ENCODE measurements around the gene DDX49. TPM values are rescaled to one million over a fixed set of nuclear protein-coding genes. Genes with fewer than 3 reads are reported as not detected.

The DDX49 gene
- total and polyA plus RNA-seq, 2 of the 4 experiments (the other 2 are of a cell fraction), result 50.9 to 52.1 TPM

GRCh38 chr19:18920400-18920799 lies 885 bp downstream of the DDX49 start:
- BruUV-seq (replicated peaks), result no TSS peak
- Histone ChIP-seq H2BK5ac (ENCODE audit: low read depth, low read length, poor library complexity, severe bottlenecking) (peak overlapping the region; percentile 24), H3K79me1 (ENCODE audit: low read depth in 1 of 2, low read length in 2 of 2) (peaks cover 25 to 48% of the 10 kb centered on the region in 2 experiments), H2BK15ac (ENCODE audit: low read depth, low read length) (no peak overlapping the region), H3K4me3 (ENCODE audit: insufficient read depth, low read depth, low read length) (peak overlapping the region; percentile 72), H4K8ac (ENCODE audit: low read depth in 2 of 2, low read length in 2 of 2) (peak overlapping the region; percentile 73 to 94; a peak in 2 of 4 replicates), H3K36me3 (ENCODE audit: control insufficient read depth, insufficient read depth, low read length) (peaks cover 32% of the 10 kb centered on the region), H3K9me1 (ENCODE audit: insufficient read depth, low read length) (peaks cover 7% of the 10 kb centered on the region), H3K23ac (ENCODE audit: low read depth, low read length) (peak overlapping the region; percentile 51), H3K4ac (ENCODE audit: low read depth, low read length) (peak overlapping the region; percentile 75; the same call in 1 of the 2 replicates), H2BK20ac (ENCODE audit: low read depth, low read length) (no peak overlapping the region), H2AK5ac (ENCODE audit: low read depth, low read length) (peak overlapping the region; percentile 78), H3K9me3 (ENCODE audit: control insufficient read depth, insufficient read depth, low read length) (no peaks in the 10 kb centered on the region), H3K18ac (ENCODE audit: low read depth, low read length) (no peak overlapping the region), H3K4me2 (ENCODE audit: low read depth, low read length) (peak overlapping the region; percentile 78), H4K91ac (ENCODE audit: insufficient read depth, low read depth, low read length) (peak overlapping the region; percentile 6; the same call in 1 of the 2 replicates), H3K4me1 (ENCODE audit: control insufficient read depth, insufficient read depth, low read length) (peaks cover 5% of the 10 kb centered on the region), H4K20me1 (ENCODE audit: insufficient read depth, low read length) (peaks cover 26% of the 10 kb centered on the region), H2BK120ac (ENCODE audit: low read depth, low read length) (no peak overlapping the region), H4K5ac (ENCODE audit: low read depth, low read length) (no peak overlapping the region), H3K56ac (ENCODE audit: extremely low read depth, insufficient read depth, low read length) (peak overlapping the region; percentile 28; the same call in 1 of the 2 replicates), H2AK9ac (replicated peaks; ENCODE audit: low read depth, low read length, poor library complexity) (peak overlapping the region; percentile 96), H3K14ac (replicated peaks; ENCODE audit: low read depth, low read length) (peak overlapping the region; percentile 65; the same call in 1 of the 2 replicates), H3K27me3 (ENCODE audit: control insufficient read depth, insufficient read depth, low read length) (no peaks in the 10 kb centered on the region), H3K27ac (ENCODE audit: insufficient read depth, low read length) (0 out of 2 replicates have a peak overlapping the region, but pooled peaks have one; percentile 4), H3K9ac (ENCODE audit: low read depth, low read length) (peak overlapping the region; percentile 78), H2AFZ (replicated peaks; ENCODE audit: low read length, poor library complexity) (no peak overlapping the region)
- ATAC-seq (ENCODE audit: low read depth), result no peak
- TF ChIP-seq BHLHE40 (IDR thresholded peaks at IDR 0.05; ENCODE audit: low read depth, low read length) (no peak), CTCF (conservative IDR thresholded peaks at IDR 0.05; ENCODE audit: low read depth, low read length) (no peak), MAZ (IDR thresholded peaks at IDR 0.05; ENCODE audit: borderline replicate concordance, low read depth, low read length) (no peak), USF2 (IDR thresholded peaks at IDR 0.05; ENCODE audit: low read depth, low read length) (no peak), FOS (IDR thresholded peaks at IDR 0.05; ENCODE audit: low read depth, low read length) (no peak), POLR2A (IDR thresholded peaks at IDR 0.05; ENCODE audit: low read depth, low read length) (no peak), NFE2L2 (IDR thresholded peaks at IDR 0.05; ENCODE audit: low read depth, low read length) (no peak), MAFK (IDR thresholded peaks at IDR 0.05; ENCODE audit: low read depth, low read length) (no peak), RAD21 (IDR thresholded peaks at IDR 0.05; ENCODE audit: low read length) (no peak), CEBPB (IDR thresholded peaks at IDR 0.05; ENCODE audit: low read depth, low read length) (no peak), CHD1 (IDR thresholded peaks at IDR 0.05; ENCODE audit: low read depth, low read length) (no peak), ELK1 (IDR thresholded peaks at IDR 0.05; ENCODE audit: borderline replicate concordance, low read depth, low read length) (no peak), MXI1 (IDR thresholded peaks at IDR 0.05; ENCODE audit: borderline replicate concordance, low read depth, low read length) (no peak), SMC3 (IDR thresholded peaks at IDR 0.05; ENCODE audit: low read depth, low read length) (no peak), RFX5 (IDR thresholded peaks at IDR 0.05; ENCODE audit: low read depth, low read length) (no peak), RCOR1 (IDR thresholded peaks at IDR 0.05; ENCODE audit: insufficient replicate concordance, low read length) (no peak)
- ChIA-PET CTCF (no interaction called here), POLR2A (ENCODE audit: unreplicated experiment) (no interaction called here)
- intact Hi-C loops (cut with micrococcal nuclease), result no loop called here
- DNase-seq, result no peak
- 59% methylated on average over 4 of the region's 9 CpGs; no CpG with 5 or more reads in 1 of the 2 experiments for WGBS, 2 experiments (ENCODE audit: extremely low coverage in 2 of 2, insufficient read length in 1 of 2)
- in situ Hi-C loops (cut with MboI; ENCODE audit: low sequenced_read_pairs), result no loop called here
- dilution Hi-C loops (cut with HindIII; ENCODE audit: low sequenced_read_pairs, unreplicated experiment), result no loop called here
